ENCODE data around the gene ALPK1.

Gene ALPK1

GRCh38 chr4:112377594-112378242, 80.5 kb downstream of the ALPK1 start:
- H3K27ac ChIP-seq: no peak overlapping the region
- TF ChIP-seq, protein P1, sequence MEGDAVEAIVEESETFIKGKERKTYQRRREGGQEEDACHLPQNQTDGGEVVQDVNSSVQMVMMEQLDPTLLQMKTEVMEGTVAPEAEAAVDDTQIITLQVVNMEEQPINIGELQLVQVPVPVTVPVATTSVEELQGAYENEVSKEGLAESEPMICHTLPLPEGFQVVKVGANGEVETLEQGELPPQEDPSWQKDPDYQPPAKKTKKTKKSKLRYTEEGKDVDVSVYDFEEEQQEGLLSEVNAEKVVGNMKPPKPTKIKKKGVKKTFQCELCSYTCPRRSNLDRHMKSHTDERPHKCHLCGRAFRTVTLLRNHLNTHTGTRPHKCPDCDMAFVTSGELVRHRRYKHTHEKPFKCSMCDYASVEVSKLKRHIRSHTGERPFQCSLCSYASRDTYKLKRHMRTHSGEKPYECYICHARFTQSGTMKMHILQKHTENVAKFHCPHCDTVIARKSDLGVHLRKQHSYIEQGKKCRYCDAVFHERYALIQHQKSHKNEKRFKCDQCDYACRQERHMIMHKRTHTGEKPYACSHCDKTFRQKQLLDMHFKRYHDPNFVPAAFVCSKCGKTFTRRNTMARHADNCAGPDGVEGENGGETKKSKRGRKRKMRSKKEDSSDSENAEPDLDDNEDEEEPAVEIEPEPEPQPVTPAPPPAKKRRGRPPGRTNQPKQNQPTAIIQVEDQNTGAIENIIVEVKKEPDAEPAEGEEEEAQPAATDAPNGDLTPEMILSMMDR (IDR thresholded peaks at IDR 0.05): no peak
- no peak for TF ChIP-seq ZFX (IDR thresholded peaks at IDR 0.05; ENCODE audit: borderline replicate concordance)

GRCh38 chr4:112378243-112378620, 81.1 kb downstream of the ALPK1 start:
- no peak for TF ChIP-seq ZFX (IDR thresholded peaks at IDR 0.05; ENCODE audit: borderline replicate concordance)
- TF ChIP-seq, protein P1 (IDR thresholded peaks at IDR 0.05): no peak
- no peak overlapping the region for H3K27ac ChIP-seq

- TF ChIP-seq, protein P1 (IDR thresholded peaks at IDR 0.05): no peak
- TF ChIP-seq ZFX (IDR thresholded peaks at IDR 0.05; ENCODE audit: borderline replicate concordance): no peak
These were observed 81.7 kb downstream of the ALPK1 start for GRCh38 chr4:112378858-112379257.

DNA sequence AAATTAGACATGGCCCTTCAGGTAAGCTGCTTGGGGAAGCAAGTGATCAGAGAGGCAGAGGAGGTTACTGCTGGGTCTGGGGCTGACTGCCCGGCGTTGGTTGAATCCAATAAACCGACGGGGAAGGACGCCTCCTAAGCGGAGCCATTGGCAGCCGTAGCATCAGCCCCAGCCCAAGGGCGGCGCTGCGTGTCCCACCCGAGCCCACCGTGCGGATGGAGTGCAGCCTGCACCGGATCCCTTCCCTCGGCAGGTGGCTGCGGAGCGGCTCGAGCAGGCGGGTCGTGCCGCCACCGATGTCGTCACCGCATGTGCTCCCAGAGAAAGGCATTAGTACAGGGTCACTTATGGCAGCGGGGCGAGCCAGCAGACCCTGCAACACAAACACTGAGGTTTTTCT, 82.1 kb downstream of the ALPK1 start:
- TF ChIP-seq ZFX (IDR thresholded peaks at IDR 0.05; ENCODE audit: borderline replicate concordance): no peak
- TF ChIP-seq, protein P1 (IDR thresholded peaks at IDR 0.05): no peak

More at GRCh38 chr4:112378858-112379257, 81.7 kb downstream of the ALPK1 start:
- no peak overlapping the region for H3K27ac ChIP-seq

GRCh38 chr4:112381996-112382692, 85.0 kb downstream of the ALPK1 start:
- no peak overlapping the region for H3K27ac ChIP-seq
- TF ChIP-seq, protein P1 (IDR thresholded peaks at IDR 0.05): no peak
- no peak for TF ChIP-seq ZFX (IDR thresholded peaks at IDR 0.05; ENCODE audit: borderline replicate concordance)

More for the DNA sequence above, 82.1 kb downstream of the ALPK1 start:
- H3K27ac ChIP-seq: no peak overlapping the region

DNA sequence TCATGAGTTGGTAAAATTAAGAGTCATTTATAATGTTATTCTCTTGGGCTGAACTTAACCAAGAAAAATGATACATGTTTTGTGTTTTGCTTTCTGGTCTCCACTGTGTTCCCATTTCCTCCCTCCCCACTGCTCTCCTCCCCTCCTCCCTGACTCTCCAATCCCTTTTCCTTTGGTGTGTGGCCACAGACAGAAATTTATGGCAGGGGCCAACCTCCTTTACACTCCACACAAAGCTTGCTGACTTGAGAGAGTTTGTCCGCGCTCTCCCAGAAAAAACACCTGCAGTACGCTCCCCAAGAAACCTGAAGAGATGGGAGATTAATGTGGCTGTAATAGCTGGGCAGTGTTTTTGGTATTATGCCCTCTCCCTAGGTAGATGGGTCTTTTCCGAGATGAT, 88.9 kb downstream of the ALPK1 start:
- TF ChIP-seq, protein P1 (IDR thresholded peaks at IDR 0.05): no peak
- TF ChIP-seq ZFX (IDR thresholded peaks at IDR 0.05; ENCODE audit: borderline replicate concordance): no peak

DNA sequence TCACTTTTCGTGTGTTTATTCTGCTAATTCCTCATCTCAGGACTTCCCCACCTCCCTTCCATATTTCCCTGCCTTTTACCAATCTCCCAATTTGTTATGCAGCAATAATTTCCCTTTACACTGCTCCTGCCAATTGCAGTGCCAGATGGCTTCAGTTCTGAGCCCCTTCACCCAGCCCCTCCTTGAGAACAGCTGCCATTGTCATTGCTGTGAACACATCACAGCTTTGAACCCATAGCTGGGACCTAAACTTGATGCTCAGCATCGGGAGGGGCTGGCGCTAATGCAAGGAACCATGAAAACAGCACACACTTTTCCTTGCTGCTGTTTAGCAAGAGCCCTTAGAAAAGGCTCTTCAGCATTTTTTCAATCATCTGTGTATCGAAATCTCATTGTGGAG, 104.9 kb downstream of the ALPK1 start:
- H3K27ac ChIP-seq: no peak overlapping the region

More for the DNA sequence above, 88.9 kb downstream of the ALPK1 start:
- no peak overlapping the region for H3K27ac ChIP-seq

More for the DNA sequence above, 104.9 kb downstream of the ALPK1 start:
- no peak for TF ChIP-seq ZFX (IDR thresholded peaks at IDR 0.05; ENCODE audit: borderline replicate concordance)
- TF ChIP-seq, protein P1 (IDR thresholded peaks at IDR 0.05): no peak
